Stimulated activated CD4-positive, alpha-beta T cell treated with anti-CD3 and anti-CD28 coated beads, Interleukin-4, amount 100 ng/mL, for 1 hour (primary cell): ENCODE data around the gene CHRNA1.

Experiments
- DNase-seq: peaks from one replicate; pipeline ENCODE4 v3.0.0-alpha.2; 2020

The CHRNA1 gene

DNA sequence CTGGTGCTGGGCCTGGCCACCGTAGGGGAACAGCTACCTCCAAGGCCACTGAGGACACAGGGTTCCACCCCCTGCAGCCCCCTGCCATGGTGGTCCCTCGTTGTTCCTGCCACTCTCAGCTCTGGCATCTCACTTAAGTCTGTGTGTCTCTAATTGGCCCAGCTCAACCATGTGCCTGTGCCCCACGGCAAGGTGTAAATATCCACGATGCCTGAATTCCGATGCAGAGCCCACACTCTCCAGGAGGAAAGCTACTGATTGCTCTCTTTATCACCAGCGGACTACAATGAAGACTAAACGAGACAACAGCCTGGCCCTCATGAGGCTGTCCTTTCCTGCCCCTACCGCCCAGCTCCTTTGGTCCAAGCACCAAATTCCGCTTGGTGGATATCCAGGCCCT is 17.0 kb upstream of the CHRNA1 start:
- no peak for DNase-seq

- DNase-seq = no peak
These were observed 16.6 kb upstream of the CHRNA1 start for GRCh38 chr2:174780856-174781255.

DNA sequence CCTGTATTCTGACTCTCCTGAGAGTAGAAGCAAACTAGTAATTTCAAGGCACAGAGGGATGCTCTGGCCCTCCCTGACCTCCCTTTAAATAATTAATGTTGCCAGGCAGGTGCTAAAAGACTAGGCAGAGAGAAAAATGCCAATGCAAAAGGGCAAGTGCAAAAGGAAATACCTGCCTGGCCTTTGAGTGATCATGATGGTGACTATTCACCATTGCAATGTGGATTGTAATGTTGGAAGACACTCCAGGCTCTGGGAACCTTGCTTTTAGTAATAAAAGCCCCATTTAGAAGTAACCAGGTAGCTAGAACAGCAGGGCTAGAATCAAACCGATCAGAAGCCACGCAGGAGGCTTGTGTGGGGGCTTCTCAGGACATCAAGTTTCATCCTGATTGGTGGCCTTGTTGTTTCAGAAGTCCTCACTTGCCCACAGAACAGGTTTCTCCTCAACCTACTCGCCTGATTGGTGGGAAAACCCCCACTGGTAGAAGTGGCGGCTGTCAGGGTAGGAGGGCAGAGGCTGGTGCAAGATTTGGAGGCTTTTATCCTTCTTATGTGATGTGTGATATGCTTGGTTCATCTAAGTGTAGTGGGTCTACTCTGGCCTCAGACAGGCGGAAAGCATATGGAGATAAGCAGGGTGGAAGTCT is 16.0 kb upstream of the CHRNA1 start:
- DNase-seq = no peak

- DNase-seq = no peak
These were observed 15.2 kb upstream of the CHRNA1 start for GRCh38 chr2:174779361-174779928.

DNA sequence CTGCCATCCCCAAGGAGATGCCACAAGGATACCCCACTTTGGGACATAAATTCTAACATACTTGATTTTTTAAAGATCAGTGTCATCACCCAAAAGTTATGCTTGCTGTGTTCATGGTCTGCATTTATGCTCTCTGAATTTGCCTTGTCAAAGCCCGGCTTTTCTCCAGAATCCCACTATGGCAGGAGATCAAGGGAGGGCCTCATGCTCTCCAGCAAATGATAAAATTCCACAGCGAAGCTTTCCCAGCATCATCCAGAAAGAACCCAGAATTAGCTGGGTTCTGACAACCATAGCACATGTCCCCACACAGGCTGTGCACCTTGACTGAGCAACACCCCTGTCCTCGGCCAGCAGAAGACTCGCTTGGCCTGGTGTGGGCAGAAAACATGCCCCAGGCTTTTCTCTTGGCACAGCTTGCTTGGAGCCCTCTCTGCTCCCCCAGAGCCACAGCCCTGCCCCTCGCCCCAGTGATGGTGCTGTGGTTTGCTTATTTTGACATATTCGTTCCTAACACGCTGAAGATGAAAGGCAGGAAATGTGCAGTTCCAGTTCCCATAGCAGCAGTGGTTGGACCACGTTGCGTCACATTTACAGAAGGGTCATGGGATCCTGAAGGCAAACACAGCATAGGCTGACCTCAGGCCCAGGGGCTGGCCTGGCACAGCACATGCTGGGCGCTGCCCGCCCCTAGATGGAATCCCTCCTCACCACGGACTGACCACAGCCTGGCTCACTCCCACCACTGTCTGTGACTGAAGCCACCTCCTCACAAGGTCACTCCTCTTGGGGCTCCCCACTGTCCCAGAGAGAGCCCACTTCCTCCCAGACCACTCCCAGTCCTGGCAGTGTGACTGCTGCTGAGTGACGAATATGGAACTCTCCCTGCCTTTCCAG is 14.1 kb upstream of the CHRNA1 start:
- DNase-seq = peak; percentile 23

DNA sequence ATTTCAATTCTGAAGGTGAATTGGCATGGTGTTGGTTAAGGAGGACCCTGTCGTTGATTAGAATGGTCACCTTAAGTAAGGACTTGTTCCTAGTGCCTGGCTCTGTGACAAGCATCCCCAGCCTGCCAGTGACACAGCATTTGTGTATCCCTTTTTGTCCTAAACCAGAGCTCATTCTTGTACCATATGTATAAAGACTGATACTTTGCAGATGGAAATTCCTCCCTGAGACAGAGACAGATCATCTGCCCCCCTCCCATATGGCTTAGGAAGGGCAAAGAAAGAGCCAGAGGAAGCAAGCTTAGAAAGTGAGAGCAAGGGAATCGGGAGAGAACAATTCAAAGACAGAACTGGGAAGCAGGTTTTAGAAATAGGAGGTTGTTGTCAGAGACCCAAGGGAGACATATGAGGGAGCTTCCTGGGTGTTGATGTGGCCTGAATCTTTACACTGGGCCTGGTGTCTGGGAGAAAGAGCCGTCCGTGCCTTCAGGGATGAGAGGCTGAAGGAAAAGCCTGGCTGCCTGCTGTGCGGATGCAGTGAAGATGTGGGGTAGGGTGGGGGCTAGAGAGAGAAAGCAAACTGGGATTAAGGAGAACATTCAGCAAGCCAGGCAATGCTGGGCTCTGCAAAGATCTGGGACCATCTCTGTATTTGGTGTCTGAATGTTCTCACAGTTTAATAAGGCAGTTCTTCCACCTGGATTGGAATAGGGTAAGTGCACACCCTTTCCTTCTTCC is 13.2 kb upstream of the CHRNA1 start:
- DNase-seq = no peak

- no peak for DNase-seq
These were observed 12.4 kb upstream of the CHRNA1 start for GRCh38 chr2:174776675-174777074.

GRCh38 chr2:174776223-174776622 is 12.0 kb upstream of the CHRNA1 start:
- DNase-seq = no peak

GRCh38 chr2:174775571-174775980 is 11.3 kb upstream of the CHRNA1 start:
- no peak for DNase-seq

- DNase-seq = no peak
These were observed 10.6 kb upstream of the CHRNA1 start for GRCh38 chr2:174774886-174775285.

DNA sequence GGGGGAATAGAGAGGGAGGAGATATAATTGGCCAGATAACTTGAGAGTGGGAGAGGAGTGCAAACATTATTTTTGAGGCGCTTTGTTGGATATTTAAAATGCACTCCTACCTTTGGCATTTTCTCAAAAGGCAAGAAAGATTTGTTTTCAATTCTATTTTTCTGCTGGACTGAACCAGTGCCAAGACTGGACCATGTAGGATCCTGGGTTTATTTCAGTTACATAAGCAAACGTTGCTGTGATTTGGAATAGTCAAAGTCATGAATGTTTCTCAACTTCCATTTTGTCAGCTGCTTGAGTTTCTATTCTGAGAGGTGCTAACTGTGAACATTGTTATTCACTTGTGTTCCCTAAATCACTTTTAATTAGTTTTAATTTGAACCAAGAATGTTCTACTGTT is 8.9 kb upstream of the CHRNA1 start:
- DNase-seq = no peak

- DNase-seq = no peak
These were observed 8.2 kb upstream of the CHRNA1 start for GRCh38 chr2:174772472-174772801.

- peak; percentile 20 for DNase-seq
These were observed 7.6 kb upstream of the CHRNA1 start for GRCh38 chr2:174771631-174772471.

DNA sequence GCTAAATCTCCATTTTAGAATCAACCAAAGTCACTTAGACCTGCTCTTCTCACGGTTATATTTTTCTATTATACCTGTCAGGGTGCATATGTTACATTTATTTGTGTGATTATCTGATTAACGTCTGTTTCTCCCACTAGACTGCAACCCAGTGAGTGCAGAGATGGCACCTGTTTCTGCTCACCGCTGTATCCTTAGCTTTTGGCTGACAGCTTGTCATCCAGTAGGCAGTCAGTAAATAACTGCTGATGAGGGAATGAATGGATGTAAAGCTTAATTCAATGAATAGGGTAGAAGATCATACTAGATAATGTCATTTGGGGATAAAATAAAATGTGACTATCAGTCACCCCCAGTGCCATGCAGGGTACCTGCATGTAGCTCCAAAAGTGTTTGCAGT is 6.9 kb upstream of the CHRNA1 start:
- no peak for DNase-seq

- no peak for DNase-seq
These were observed 4.3 kb upstream of the CHRNA1 start for GRCh38 chr2:174768557-174768956.

GRCh38 chr2:174766271-174766670 is 2.0 kb upstream of the CHRNA1 start:
- no peak for DNase-seq

- DNase-seq = no peak
These were observed 1.3 kb upstream of the CHRNA1 start for GRCh38 chr2:174765576-174765975.

- DNase-seq = no peak
These were observed 492 bp downstream of the CHRNA1 start for GRCh38 chr2:174763780-174764179.

GRCh38 chr2:174762464-174762863 is 1.8 kb downstream of the CHRNA1 start:
- DNase-seq = no peak

DNA sequence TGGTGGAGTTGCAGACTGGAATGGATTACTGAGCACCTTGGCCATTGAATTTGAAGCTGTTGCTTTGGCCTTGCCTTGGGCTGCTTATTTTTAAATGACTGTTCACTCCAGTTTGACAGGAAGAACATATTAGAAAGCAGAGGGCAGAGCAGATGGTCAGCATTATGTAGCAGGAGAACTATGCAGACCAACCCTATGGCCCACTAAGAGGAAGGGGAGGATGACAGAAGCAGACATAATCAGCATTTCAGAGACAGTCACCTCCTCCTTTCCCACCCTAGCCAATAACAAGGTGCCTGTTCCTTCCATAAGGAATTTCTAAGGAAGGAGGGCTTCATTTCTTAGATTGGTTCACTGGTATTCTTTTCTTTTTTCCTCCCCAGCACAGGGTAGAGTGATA is 2.4 kb downstream of the CHRNA1 start:
- no peak for DNase-seq

DNA sequence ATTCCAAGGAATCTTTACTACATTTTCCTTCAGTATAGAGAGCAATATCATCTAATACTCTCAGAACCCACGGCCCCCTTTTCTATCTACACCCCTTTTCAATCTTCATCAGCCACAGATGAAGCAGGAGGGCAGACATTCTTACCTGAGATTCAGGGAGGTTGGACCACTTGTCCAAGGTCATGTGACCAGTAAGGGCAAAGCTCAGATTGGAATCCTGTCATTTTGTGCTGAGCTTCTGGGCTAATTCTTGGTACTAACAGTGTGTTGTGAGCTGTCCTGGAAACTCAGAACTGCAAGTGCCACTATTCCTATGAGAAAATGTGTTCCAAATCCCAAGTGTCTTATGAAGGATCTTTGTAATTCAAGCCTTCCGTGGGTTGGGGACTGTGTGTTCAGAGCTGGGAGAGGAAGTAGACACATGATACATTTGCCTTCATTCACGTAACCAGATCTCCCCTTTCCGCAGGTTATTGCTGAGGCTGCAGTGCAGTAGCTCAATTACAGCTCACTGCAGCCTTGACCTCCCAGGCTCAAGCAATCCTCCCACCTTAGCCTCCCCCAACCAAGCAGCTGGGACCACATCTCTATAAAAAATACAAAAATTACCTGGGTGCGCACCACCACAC is 3.3 kb downstream of the CHRNA1 start:
- DNase-seq = no peak
